ENCODE results near the gene KAT8. TPM values are rescaled to one million over a fixed set of nuclear protein-coding genes. Genes with fewer than 3 reads are reported as not detected.

Gene KAT8
- total and polyA plus RNA-seq, 10 of the 15 experiments (the other 5 are each of a cell fraction or from before 2014, with no cell fraction given): 5.5 to 55.8 (median 39.6) TPM

GRCh38 chr16:31142109-31143010 lies 24.9 kb downstream of the KAT8 start (continued):
- TF ChIP-seq GATAD2B (conservative IDR thresholded peaks at IDR 0.05; ENCODE audit: low read depth) (peak; percentile 96), BHLHE40 (IDR thresholded peaks at IDR 0.05; ENCODE audit: borderline replicate concordance in 1 of 2, low read depth in 2 of 2, low read length in 1 of 2) (peak; percentile 87 to 95), MXI1 (IDR thresholded peaks at IDR 0.05; ENCODE audit: low read depth, low read length) (peak; percentile 66), MEF2A (IDR thresholded peaks at IDR 0.05; ENCODE audit: insufficient read depth, low read depth, low read length) (0 out of 2 replicates have a peak, but pooled peaks have one; percentile 48), NKRF (conservative IDR thresholded peaks at IDR 0.05) (peak; percentile 63; the same call in 1 of the 2 replicates), DPF2 (IDR thresholded peaks at IDR 0.05) (peak; percentile 88), ZNF217 (IDR thresholded peaks at IDR 0.05) (peak; percentile 84)

All from GM12878 (cell line).